ENCODE measurements around the gene TMEM225.
A peak's percentile ranks its signal among the peaks of the same experiment; 100 is the strongest.
"Not testable (repeated sequence)": the region's sequence is repeated elsewhere in the genome, so short reads cannot be mapped to it uniquely, and the experiment has no call there.

Gene TMEM225, protein sequence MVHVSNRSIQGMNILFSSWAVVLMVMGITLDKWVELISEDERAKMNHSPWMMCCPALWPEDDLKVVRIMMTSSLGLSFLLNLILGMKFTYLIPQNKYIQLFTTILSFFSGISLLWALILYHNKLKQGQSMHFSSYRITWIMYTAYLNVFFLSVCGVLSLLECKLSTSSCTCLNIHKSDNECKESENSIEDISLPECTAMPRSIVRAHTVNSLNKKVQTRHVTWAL

GRCh38 chr11:123885570-123885969, at the start of gene TMEM225:
Gene TMEM225, minus strand, starts transcription at chr11:123885670. Its CDS starts 245 bp downstream, at chr11:123885425.
- DNase-seq (ENCODE audit: low spot score) = no peak

DNA sequence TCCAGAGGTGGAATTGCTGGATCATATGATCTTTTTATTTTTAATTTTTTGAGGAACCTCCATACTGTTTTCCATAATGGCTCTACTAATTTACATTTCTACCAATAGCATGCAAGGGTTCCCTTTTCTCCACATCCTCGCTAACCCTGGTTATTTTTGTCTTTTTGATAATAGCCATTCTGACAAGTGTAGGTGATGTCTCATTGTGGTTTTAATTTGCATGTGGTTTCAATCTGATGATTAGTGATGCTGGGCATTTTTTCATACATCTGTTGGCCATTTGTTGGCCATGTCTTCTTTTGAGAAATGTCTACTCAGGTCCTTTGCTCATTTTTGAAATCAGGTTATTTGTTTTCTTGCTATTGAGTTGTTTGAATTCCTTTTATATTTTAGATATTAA, 38.6 kb upstream of the TMEM225 start:
- no peak for DNase-seq (ENCODE audit: low spot score)

GRCh38 chr11:123920943-123921342, 35.5 kb upstream of the TMEM225 start:
- DNase-seq (ENCODE audit: low spot score) = no peak

DNA sequence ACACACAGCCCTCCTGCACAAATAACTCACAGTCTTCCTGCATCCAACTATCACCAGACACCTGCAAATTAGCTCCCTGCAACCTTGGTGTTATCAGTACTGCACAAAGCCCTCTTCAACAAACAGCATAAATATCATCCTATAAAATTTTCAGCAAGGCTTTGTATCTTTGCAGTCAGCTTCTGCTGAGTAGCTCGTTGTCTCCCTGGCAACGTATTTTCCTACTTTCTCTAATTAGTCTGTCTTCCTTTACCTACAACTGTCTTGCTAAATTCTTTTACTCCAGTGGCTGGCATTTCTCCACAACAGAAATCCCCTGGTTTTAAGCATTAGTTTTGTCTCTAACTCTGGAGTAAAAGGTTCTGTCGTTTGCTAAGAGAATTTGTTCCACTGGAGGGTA, 20.4 kb upstream of the TMEM225 start:
- DNase-seq (ENCODE audit: low spot score) = no peak

- DNase-seq (ENCODE audit: low spot score) = no peak
Observed at GRCh38 chr11:123904932-123905331, 19.5 kb upstream of the TMEM225 start.

DNA sequence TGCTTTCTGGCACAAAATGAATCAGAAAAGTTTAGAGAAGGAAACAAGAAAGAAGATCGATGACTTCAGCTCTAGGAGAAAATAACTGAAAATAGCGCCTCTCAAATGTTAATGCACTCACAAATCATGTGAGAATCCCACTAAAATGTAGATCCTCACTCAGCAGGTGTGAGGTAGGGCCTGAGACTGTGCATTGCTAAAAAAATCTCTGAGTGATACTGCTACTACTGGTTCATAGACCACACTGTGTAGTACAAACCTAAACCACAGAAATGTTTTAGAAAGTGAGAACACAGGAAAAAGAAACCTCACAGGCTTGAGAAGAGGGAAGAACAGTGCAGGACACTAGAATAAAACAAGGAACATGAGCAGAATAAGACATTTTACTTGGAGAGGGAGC, 18.5 kb upstream of the TMEM225 start:
- DNase-seq (ENCODE audit: low spot score) = no peak

GRCh38 chr11:123901867-123902266, 16.4 kb upstream of the TMEM225 start, which contains the start of gene OR8D4:
Gene OR8D4, plus strand, starts transcription at chr11:123902167. Its CDS starts 4,265 bp downstream, at chr11:123906432.
- no peak for DNase-seq (ENCODE audit: low spot score)

GRCh38 chr11:123899792-123900191, 14.3 kb upstream of the TMEM225 start:
- DNase-seq (ENCODE audit: low spot score) = no peak

DNA sequence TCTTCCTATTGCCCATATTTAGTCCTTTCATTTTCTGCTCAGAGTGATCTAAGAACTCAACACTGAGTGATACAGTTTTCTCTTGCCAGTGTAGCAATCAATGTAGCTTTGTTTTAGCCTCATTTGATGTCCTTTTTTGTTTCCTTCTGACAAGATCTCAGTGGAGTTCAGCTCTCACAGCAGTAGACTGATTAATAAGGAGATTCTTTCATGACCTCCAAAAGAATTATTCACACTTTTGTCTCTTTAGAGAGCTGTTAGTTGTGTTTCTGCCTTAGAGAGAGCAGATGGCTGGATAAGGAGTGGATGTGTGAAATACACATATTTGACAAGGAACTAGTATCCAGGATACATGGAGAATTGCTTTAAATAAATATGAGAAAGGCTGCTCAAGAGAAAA, 6.6 kb upstream of the TMEM225 start:
- no peak for DNase-seq (ENCODE audit: low spot score)

DNA sequence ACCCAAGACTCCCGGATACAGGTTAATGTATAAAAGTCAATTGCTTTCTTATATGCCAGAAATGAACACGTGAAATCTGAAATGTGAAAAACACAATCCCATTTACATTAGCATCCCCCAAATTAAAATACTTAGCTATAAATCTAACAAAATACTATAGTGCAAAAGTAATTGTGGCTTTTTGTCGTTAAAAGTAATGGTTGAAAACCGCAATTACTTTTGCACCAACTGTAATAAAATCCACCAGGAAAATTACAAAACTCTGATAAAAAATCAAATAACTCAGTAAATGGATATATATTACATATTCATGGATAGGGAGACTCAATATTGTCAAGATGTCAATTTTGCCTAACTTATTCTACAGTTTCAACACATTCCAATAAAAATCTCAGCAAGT, 4.6 kb downstream of the TMEM225 start:
- DNase-seq (ENCODE audit: low spot score) = no peak

DNA sequence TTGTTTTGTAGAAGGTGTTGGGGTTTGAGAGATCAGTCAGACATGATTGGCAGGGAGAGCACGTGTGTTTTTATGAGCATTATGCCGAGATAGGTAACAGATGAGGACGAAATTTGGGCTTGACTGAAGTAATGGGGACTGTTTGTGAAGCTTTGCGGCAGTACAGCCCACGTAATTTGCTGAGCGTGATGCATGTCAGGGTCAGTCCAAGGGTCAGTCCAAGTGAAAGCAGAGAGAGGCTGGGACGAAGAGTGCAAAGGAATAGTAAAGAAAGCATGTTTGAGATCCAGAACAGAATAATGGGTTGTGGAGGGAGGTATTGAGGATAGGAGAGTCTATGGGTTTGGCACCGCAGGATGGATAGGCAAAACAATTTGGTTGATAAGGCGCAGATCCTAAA, 17.7 kb downstream of the TMEM225 start:
- DNase-seq (ENCODE audit: low spot score) = not testable (repeated sequence)

DNA sequence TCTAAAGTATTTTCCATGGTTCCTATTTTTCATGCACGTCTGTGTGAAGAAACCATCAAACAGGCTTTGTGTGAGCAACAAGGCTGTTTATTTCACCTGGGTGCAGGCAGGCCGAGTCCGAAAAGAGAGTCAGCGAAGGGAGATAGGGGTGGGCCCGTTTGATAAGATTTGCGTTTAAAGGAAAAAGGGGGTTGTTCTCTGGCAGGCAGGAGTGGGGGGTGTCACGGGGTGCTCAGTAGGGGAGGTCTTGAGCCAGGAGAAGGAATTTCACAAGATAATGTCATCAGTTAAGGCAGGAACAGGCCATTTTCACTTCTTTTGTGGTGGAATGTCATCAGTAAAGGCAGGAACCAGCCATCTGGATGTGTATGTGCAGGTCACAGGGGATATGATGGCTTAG, 20.2 kb downstream of the TMEM225 start:
- not testable (repeated sequence) for DNase-seq (ENCODE audit: low spot score)

DNA sequence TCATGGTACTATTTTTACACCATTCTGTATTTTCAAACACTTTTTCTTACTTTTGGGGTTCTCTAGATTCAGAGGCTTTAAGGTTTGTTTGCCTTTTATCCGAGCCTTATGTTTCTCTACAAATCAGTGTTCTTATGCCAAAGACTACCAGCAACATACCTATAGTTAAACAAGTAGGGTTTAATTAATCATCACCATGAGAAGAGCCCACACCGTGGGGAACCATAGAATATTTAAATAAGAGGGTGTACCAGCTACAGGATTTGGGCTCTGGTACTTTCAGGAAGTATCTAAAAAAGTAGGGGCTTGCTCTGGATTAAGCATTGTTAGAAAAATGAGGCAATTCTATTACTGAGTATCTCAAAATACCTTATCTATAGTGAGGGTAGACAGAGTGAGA, 25.7 kb downstream of the TMEM225 start:
- no peak for DNase-seq (ENCODE audit: low spot score)

DNA sequence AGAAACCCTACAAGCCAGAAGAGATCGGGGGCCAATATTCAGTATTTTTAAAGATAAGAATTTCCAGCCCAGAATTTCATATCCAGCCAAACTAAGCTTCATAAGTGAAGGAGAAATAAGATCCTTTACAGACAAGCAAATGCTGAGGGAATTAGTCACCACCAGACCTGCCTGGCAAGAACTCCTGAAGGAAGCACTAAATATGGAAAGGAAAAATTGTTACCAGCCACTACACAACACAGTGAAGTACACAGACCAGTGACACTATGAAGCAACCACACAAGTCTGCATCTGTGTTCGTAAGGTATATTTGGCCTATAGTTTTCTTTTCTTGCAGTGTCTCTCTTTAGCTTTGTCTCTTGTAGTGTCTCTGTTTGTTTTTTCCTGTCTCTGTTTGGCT, 29.0 kb downstream of the TMEM225 start:
- DNase-seq (ENCODE audit: low spot score) = no peak

DNA sequence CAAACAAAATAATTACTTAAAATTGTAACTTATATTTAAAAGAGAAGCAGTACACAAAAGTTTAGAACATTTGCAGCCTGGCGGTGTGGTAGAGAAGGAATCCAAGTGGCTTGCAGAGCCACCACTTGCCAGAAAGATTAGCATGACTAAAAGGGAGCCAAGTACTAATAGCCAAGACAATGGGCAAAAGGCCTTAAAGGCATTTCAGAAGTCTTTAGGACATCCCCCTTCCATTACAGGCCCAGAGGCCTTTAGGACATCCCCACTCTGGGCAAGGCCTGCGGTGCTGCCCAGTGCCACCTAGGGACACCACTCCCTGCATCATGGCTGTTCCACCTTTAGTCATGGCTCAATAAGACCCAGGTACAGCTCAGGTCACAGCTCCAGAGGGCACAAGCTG, 32.4 kb downstream of the TMEM225 start:
- DNase-seq (ENCODE audit: low spot score) = peak; percentile 9

- no peak for DNase-seq (ENCODE audit: low spot score)
Observed at GRCh38 chr11:123852321-123852720, 33.1 kb downstream of the TMEM225 start.

DNA sequence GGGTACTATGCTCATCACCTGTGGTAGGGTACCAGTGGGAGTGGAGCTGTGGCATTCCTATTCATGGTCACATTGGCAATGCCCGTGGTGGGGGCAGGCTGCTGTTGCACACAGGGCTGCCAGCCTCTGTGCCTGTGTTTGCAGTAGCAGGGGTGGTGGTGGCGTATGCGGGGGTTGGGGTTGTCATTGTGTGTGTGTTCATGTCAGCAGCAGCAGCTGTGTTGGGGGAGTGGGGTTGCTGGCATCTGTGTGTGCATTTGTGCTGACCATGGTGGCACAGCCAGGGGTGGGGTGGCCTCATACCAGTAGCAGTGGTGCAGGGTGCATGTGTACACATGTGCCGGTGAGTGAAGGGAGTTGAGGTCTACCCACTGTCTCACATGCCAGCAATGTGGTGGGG, 34.4 kb downstream of the TMEM225 start:
- DNase-seq (ENCODE audit: low spot score) = no peak

DNA sequence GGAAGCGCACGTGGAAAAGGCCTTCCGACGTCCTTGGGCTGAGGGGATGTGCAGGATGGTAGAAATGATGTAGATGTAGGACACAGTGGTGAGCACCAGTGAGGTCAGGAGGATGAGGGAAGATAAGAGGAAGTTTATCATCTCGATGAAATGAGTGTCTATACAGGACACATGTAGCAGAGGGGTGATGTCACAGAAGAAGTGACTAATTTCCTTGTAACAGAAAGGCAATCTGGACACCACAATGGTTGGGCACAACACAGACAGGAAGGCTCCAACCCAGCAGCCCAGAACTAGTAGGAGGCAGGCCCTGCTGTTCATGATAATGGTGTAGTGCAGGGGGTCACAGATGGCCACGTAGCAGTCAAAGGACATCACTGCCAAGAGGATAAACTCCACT, 44.3 kb downstream of the TMEM225 start:
- DNase-seq (ENCODE audit: low spot score) = no peak

- DNase-seq (ENCODE audit: low spot score) = no peak
Observed at GRCh38 chr11:123839131-123839530, 46.3 kb downstream of the TMEM225 start.

DNA sequence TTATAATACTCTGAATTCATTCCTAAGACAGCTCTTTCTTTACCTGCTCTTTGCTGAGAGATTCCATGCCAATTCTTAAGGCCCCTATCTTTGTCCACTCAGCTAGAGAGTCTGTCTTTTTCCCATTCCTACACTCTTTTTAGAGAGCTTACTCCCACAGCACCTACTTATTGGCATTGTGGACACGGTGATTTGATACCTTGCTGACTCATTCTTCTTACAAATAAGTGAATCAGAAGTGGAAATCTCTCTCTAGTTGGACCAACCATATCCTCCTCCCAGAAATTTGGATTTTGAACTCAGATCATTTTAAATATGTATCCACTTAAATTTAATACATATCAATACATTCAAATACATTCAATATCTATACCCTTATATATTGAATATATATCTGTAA, 46.8 kb downstream of the TMEM225 start:
- DNase-seq (ENCODE audit: low spot score) = no peak

GRCh38 chr11:123838199-123838598, 47.3 kb downstream of the TMEM225 start:
- DNase-seq (ENCODE audit: low spot score) = no peak

DNA sequence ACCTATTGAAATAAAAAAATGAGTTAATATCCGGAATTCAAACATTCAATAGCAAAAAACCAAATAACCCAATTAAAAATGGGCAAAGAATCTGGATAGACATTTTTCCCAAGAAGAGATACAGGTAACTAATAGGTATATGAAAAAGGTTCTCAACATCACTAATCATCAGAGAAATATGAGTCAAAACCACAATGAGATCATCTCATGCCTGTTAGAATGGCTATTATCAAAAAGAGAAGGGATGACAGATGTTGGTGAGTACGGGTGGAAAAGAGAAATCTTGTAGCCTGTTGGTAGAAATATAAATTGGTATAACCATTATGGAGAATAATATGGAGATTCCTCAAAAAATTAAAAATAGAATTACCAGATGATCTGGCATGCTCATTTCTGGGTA, 52.4 kb downstream of the TMEM225 start:
- DNase-seq (ENCODE audit: low spot score) = no peak
